Measurements from ENCODE around the gene VWA1.
"Not testable (repeated sequence)": the region's sequence is repeated elsewhere in the genome, so short reads cannot be mapped to it uniquely, and the experiment has no call there.

VWA1 gene

DNA sequence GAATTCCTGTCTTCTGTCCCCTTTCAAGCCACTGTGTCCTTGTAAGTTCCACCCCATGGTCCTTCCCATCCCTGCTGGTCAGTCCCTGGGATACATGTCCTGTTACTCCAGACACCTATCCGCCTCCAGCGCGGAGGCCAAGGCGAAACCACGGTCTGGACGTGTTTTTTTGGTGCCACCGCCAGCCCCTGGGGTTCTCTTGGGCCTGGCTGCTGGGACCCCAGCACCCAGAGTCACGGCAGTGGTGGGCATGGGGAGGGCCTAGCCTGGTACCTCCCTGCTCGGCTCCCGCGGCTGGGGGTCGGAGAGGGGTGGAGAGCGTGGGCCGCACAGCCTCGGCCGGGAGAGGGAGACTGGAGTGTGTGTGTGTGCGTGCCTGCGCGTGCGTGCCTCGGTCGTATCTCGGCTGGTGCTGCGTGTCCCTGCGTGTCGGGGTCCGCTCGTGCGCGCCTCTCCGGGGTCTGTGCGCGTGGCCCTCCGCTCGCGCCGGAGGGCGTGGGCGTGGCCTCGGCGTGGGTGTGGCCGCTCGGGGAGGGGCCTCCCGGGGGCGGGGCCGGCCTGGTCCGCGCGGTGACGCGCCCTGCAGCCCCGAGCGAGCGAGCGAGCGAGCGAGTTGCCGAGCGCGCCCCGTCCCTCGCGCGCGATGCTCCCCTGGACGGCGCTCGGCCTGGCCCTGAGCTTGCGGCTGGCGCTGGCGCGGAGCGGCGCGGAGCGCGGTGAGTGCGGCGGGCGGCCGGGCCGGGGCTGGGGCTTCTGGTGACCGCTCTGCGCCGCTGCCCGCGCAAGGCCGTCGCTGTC lies at the start of gene VWA1:
VWA1 (plus strand) TSS at position 585 of the 798 bp plus-strand sequence; CDS start at position 644, 59 bp downstream.
- peak; percentile 72 for DNase-seq

- DNase-seq, result no peak
Measured at GRCh38 chr1:1385931-1386330, 49.6 kb upstream of the VWA1 start.

DNA sequence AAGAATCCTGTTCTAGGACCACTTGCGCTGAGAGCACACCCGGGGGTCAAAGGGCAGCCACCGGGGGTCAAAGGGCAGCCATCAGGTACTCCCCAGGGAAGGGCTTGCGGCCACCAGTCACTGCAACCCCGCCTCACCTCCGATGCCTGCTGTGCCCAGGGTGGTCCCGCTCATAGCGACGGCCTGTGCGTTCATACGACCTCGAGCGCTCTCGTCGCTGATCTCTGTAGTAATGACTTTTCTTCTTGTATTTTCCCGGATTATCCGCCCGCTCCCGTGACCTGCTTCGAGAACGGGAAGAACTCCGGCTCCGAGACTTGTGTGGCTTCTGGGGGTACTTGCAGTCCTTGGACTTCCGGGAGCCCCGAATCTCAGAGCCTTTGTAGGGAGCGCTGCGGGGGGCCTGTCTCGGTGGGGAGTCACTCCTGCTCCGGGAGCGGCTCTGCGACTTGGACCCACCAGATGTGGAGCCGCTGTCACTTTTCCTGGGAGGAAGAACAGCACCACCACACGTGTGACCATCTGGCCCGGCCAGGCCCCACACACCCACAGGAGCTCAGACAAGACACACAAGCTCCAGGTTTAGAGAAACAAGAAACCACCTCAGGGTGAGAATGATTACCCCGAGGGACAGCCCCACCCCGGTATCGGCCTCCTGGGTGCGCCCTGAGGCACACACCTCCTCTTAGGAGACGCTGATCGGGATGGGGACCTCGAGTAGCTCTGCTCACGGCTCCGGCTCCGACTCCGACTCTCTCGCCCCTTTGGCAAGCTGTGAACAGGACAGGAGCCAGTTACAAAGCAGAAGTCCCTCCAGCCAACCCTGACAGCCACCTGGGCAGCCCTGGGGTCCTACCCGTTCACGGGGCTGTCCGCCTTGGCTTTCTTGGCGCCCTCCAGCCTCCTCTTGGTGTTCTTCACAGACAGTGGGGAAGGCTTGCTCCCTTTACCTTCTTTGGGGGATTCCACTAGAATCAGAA lies 48.1 kb upstream of the VWA1 start:
- no peak for DNase-seq

DNA sequence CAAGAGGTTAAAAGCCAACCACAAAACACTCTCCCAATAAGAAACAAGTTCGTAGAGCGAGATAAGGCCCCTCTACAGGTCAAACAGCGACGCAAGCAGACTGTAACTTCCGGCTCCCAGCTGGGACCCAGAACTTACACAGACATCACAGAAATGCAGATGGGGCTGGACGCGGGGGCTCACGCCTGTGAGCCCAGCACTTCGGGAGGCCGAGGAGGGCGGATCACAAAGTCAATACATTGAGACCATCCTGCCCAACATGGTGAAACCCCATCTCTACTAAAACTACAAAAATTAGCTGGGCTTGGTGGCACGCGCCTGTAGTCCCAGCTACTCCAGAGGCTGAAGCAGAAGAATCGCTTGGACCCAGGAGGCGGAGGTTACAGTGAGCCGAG lies 47.4 kb upstream of the VWA1 start:
- DNase-seq, result no peak

DNA sequence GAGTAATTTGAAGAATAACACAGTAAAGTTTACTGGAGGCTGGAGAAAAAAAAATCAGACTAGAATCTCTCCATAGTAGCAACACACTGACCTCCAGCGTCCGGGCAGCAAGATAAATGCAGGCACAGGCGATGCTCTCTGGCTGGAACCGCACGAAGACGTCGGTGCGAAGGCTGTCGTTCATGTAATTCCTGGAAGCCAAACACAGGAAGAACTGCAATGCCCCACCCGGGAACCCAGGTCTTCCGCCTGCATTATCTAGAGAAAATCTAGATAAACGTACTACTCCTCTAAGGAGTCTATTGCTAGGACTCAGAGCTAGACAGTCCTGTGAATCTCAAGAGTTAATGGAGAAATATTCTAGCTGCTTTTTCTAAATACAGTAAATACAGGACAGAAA lies 44.8 kb upstream of the VWA1 start:
- no peak for DNase-seq

DNA sequence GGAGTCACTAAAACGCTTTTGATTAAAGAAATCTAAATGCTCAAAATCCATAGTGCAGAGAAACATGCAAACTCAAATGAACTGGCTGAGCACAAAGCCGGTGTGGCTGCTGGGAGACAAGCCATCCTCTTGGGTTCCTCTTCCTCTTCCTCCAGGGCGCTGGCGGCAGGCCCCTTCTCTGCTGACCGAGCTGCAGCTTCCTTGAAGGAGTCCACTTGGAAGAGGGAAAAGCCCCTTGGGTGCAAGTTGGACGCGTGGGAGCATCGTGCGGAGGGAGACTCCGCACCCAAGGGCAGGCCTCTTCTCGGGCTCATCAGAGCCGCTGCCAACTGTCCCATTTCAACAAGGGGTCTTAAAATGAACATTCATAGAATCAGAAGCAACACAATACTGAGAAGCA lies 44.3 kb upstream of the VWA1 start:
- DNase-seq, result no peak

DNA sequence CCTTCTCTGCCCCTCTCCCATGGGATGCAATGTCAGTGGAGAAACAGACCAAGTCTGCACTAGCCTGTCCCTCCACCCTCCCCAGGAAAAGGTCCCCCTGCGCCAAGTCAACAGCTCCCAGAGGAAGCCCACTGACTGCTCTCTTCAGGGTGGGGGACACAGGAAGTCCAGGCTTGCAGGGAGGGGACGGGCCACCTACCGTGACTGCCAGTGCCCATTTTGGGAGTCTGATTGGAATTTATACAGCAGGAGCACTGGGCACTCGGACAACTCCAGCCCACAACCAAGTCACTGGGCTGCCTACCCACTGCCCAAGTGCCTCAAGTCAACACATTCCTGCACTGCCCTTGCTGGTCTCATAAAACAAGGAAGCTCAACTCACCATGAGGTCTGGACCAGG lies 42.5 kb upstream of the VWA1 start:
- DNase-seq, result no peak

DNA sequence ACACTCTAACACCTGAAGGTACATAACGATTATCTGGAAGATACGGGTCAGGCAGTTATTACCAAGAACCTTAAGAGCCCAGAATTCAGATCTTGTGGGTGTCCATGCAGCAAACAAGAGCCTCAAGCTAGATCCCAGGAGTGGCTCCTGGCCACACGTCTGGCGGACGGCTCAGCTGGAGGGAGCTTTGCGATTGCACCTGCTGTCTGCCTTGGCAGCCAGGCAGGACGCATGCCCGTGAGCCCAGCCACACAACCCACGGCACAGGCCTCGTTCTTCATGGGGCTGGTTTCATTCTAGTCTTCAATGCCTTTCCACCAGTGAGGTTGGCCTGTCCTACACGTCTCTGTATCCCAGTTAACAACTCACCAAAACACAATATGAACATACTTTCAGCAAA lies 42.1 kb upstream of the VWA1 start:
- no peak for DNase-seq

- no peak for DNase-seq
Measured at GRCh38 chr1:1394116-1394515, 41.4 kb upstream of the VWA1 start.

GRCh38 chr1:1395166-1395565 lies 40.3 kb upstream of the VWA1 start:
- DNase-seq, result no peak

GRCh38 chr1:1397839-1398523 lies 37.5 kb upstream of the VWA1 start:
- DNase-seq, result no peak

- DNase-seq, result no peak
Measured at GRCh38 chr1:1398677-1399186, 36.8 kb upstream of the VWA1 start.

DNA sequence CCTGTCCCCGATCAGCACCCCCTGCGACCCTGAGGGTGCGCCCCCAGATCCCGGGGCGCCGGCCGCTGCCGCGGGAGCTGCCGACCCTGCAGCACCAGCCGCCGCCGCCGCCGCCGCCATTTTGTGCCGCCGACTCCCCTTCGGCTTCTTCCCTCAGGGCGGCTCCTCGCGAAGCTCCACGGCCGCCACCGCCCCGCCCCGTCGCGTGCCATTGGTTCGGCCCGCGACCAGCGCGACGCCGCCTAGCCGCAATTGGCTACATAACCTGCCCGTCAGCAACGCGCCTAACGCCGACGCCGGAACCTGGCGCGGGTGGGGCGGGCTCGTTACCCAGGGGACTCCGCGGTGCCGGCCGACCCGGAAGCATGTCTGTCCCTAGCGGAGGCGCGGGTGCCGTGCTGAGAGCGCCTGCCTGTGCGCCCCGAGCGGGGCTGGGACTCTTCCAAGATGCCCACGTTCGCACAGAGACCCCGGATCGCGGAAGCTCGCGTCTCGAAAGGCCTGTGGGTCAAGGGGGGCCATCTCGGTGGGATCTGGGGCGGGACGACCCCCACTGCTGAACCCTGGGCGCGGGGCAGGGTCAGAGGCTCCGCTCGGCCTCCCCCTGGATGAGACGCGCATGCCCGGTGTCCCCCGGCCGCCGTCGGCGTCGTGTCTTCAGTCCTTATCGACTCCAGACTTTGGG lies 36.2 kb upstream of the VWA1 start, which contains the start of gene CCNL2:
CCNL2 (minus strand) TSS at position 149 of the 685 bp plus-strand sequence; CDS start at position 120, 29 bp downstream.
- peak; percentile 100 for DNase-seq

- DNase-seq, result no peak
Measured at GRCh38 chr1:1399872-1400575, 35.5 kb upstream of the VWA1 start.

DNA sequence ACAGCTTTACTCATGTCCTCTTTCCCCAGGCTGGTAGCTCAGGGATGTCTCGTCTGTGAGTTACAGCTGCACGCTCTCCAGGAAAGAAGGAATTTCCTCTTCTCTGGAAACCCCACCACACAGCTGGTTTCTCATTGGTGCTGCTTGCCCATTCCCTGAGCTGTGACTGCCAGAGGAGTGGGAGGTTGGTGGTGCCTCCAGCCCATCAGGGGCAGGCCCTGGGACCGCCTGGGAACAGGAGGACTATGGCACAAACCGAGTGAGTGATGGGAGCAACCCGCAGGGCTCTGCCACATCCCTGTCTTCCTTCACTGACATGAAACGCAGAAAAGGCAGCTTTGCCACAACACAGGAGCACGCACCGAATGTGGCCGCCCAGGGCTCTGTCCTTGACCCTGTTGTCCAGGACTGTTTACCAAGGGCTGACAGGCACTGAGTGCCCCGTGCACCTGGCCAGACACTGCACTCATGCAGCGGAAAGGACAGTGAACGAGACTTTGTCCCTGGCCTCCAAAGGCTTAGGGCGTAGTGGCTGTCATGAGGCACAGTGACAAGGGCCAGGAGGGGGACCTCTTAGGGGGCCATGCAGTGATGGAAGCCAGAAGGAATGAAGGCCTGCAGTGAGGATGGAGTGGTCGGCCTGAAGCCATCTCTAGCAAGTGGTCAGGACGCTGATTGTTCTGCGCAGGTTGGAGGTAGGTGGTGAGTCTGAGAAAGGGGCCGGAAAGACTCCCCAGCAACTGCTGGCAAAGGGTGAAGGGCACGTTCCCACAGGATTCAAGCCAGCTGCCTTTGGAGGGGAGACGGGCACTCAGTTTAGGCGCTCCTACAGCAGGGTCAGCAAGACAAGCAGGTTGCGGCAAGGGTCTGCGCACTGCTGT lies 34.7 kb upstream of the VWA1 start:
- DNase-seq, result no peak

DNA sequence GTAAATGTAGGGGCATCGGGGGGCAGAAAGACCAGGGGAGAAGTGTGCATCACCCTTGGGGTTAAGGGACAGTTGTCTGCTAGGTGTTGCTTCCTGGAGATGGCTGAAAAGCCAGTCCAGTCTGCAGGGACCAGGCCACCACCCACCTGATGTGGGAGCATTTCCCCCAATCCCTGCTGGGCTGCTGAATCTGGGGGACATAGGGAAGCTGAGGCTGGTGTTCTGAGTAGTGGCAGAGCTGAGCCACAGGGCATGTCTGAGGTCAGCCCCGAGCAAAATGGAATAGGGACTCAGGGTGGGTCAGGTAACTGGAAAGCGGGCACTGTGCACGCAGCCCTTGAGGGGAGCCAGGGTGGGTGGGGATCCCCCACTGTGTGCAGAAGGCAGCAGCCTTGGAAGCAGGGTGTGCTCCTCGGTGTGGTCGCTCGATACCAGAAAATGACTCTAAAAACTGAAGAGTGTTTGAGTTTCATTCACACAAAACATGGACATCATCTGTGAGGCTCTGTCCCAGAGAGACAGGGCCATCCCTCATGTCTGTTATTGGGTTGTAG lies 34.0 kb upstream of the VWA1 start:
- DNase-seq, result no peak

- DNase-seq, result no peak
Measured at GRCh38 chr1:1402072-1402900, 33.2 kb upstream of the VWA1 start.

DNA sequence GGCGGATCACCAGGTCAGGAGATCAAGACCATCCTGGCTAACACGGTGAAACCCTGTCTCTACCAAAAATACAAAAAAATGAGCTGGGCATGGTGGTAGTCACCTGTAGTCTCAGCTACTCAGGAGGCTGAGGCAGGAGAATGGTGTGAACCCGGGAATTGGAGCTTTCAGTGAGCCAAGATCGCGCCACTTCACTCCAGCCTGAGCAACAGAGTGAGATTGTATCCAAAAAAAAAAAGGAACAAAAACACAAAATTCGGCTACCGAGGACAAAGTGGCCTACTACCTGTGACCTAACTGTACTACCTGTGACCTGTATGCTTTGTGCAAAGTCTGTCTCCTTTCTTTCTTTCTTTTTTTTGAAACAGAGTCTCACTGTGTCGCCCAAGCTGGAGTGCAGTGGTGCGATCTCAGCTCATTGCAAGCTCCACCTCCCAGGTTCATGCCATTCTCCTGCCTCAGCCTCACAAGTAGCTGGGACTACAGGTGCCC lies 32.5 kb upstream of the VWA1 start:
- not testable (repeated sequence) for DNase-seq

DNA sequence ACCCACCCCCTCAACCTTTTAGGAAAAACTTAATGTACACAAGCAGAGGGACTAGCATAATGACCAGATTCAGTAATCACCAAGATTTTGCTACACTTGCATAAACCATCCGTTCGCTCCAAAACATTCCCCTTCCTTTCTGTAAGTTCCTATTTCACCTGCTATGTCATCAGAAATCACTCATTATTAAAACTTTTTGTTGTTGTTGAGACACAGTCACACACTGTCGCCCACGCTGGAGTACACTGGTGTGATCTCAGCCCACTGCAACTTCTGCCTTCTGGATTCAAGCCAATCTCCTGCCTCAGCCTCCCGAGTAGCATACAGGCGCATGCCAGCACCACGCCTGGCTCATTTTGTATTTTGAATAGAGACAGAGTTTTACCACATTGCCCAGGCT lies 31.8 kb upstream of the VWA1 start:
- DNase-seq, result no peak
